ENCODE results near the gene SCLY. TPM values are rescaled to one million over a fixed set of nuclear protein-coding genes. Genes with fewer than 3 reads are reported as not detected.

The SCLY gene
- total and polyA plus RNA-seq, 7 donors: 4.6 to 10.1 (median 6.5) TPM

GRCh38 chr2:238038203-238038602, 22.6 kb upstream of the SCLY start:
- no peak overlapping the region for H3K27ac ChIP-seq

GRCh38 chr2:238039151-238039550, 21.6 kb upstream of the SCLY start:
- no peak for DNase-seq
- Histone ChIP-seq H3K4me3 (no peak overlapping the region), H3K4me1 (no peaks in the 10 kb centered on the region), H3K36me3 (ENCODE audit: insufficient read depth in 1 of 2, low read depth in 1 of 2) (peaks cover 2 to 88% of the 10 kb centered on the region in 2 donors), H3K27me3 (ENCODE audit: insufficient read depth in 3 of 3, low read length in 2 of 3) (no peaks in the 10 kb centered on the region), H3K27ac (no peak overlapping the region), H3K9me3 (no peaks in the 10 kb centered on the region)
- WGBS, 3 donors: 89 to 94% (median 91%) methylated on average over 6 of the region's 6 CpGs
- no peak for ATAC-seq
- TF ChIP-seq CTCF (IDR thresholded peaks at IDR 0.05): no peak
- intact Hi-C loops (cut with DNase I): no loop called here

More at GRCh38 chr2:238038203-238038602, 22.6 kb upstream of the SCLY start:
- TF ChIP-seq CTCF (IDR thresholded peaks at IDR 0.05): no peak
- Histone ChIP-seq H3K36me3 (ENCODE audit: insufficient read depth in 1 of 2, low read depth in 1 of 2) (peaks cover 1 to 88% of the 10 kb centered on the region in 2 donors), H3K27me3 (ENCODE audit: insufficient read depth in 3 of 3, low read length in 2 of 3) (no peaks in the 10 kb centered on the region), H3K4me1 (no peaks in the 10 kb centered on the region), H3K4me3 (no peak overlapping the region), H3K9me3 (no peaks in the 10 kb centered on the region)
- WGBS, 3 donors: 93 to 99% (median 98%) methylated on average over 8 of the region's 8 CpGs
- no peak for ATAC-seq
- DNase-seq: no peak
- intact Hi-C loops (cut with DNase I): no loop called here

- intact Hi-C loops (cut with DNase I): no loop called here
- H3K27me3 ChIP-seq (ENCODE audit: insufficient read depth in 3 of 3, low read length in 2 of 3): no peaks in the 10 kb centered on the region
- DNase-seq (no peak), ATAC-seq (no peak)
- WGBS, 3 donors: 92 to 97% (median 94%) methylated on average over 11 of the region's 11 CpGs
- H3K4me3 ChIP-seq: no peak overlapping the region
- no peak for TF ChIP-seq CTCF (IDR thresholded peaks at IDR 0.05)
- no peaks in the 10 kb centered on the region for H3K4me1 ChIP-seq
- H3K9me3 ChIP-seq: no peaks in the 10 kb centered on the region
- H3K36me3 ChIP-seq (ENCODE audit: insufficient read depth in 1 of 2, low read depth in 1 of 2): peaks cover 2 to 89% of the 10 kb centered on the region in 2 donors
- no peak overlapping the region for H3K27ac ChIP-seq
Observed at GRCh38 chr2:238039985-238040384, 20.8 kb upstream of the SCLY start.

- intact Hi-C loops (cut with DNase I): no loop called here
- no peaks in the 10 kb centered on the region for H3K27me3 ChIP-seq (ENCODE audit: insufficient read depth in 3 of 3, low read length in 2 of 3)
- ATAC-seq (no peak), DNase-seq (no peak)
- no peak overlapping the region for H3K4me3 ChIP-seq
- no peak overlapping the region for H3K27ac ChIP-seq
- WGBS, 3 donors: 89 to 96% (median 92%) methylated on average over 9 of the region's 9 CpGs
- H3K4me1 ChIP-seq: no peaks in the 10 kb centered on the region
- peaks cover 2 to 90% of the 10 kb centered on the region in 2 donors for H3K36me3 ChIP-seq (ENCODE audit: insufficient read depth in 1 of 2, low read depth in 1 of 2)
- TF ChIP-seq CTCF (IDR thresholded peaks at IDR 0.05): no peak
- no peaks in the 10 kb centered on the region for H3K9me3 ChIP-seq
Observed at GRCh38 chr2:238040918-238041317, 19.9 kb upstream of the SCLY start.

GRCh38 chr2:238042090-238042489, 18.7 kb upstream of the SCLY start:
- no peak for DNase-seq
- Histone ChIP-seq H3K27me3 (ENCODE audit: insufficient read depth in 3 of 3, low read length in 2 of 3) (no peaks in the 10 kb centered on the region), H3K27ac (no peak overlapping the region), H3K9me3 (no peaks in the 10 kb centered on the region), H3K4me3 (no peak overlapping the region), H3K4me1 (no peaks in the 10 kb centered on the region), H3K36me3 (ENCODE audit: insufficient read depth in 1 of 2, low read depth in 1 of 2) (peaks cover 2 to 83% of the 10 kb centered on the region in 2 donors)
- no peak for ATAC-seq
- intact Hi-C loops (cut with DNase I): no loop called here
- no peak for TF ChIP-seq CTCF (IDR thresholded peaks at IDR 0.05)
- WGBS, 3 donors: 89 to 94% (median 92%) methylated on average over 5 of the region's 5 CpGs

Measured in psoas muscle (tissue), 8 donors.